ENCODE results near the gene SEM1. TPM values are rescaled to one million over a fixed set of nuclear protein-coding genes. Genes with fewer than 3 reads are reported as not detected.

Gene SEM1
- total RNA-seq, 1 experiment from 2014 or later, result 79.9 TPM

DNA sequence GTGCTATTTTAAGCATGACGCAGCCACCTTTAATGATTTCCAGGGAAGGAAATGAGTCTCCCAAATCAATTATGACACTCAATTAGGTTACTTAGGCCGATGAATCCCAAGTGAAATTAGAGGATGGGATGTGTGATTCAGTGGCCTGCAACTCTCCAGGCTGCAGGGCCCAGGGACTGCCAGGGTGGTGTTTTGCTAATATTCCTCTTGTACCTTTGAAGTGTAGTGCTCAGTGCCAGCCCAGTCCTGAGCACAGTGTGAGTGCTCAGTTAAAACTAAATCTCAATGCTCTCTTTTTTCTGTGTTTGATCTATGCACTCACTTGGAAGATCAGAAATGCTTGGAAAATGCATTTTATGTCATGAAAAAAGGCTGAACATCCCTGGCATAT is 51.6 kb downstream of the SEM1 start:
- no peak overlapping the region for H3K23ac ChIP-seq (ENCODE audit: insufficient read length, low read depth, low read length)
- H3K27ac ChIP-seq (ENCODE audit: insufficient read length, low read depth, low read length), result no peak overlapping the region
- Mint-ChIP-seq H3K4me1 (peaks cover 31 to 40% of the 10 kb centered on the region in 2 experiments), H3K9me3 (no peaks in the 10 kb centered on the region; a peak in 1 of 5 replicates), H3K27me3 (ENCODE audit: low read depth) (no peaks in the 10 kb centered on the region), H3K27ac (peak overlapping the region; percentile 26 to 73 (median 71); a peak in 6 of 7 replicates), H3K4me3 (no peak overlapping the region; a peak in 1 of 5 replicates), H3K36me3 (ENCODE audit: insufficient read depth in 1 of 3, low read depth in 3 of 3) (no peaks in the 10 kb centered on the region; a peak in 1 of 7 replicates)
- no peak overlapping the region for H2BK15ac ChIP-seq (ENCODE audit: low read depth, low read length)
- H2AFZ ChIP-seq (ENCODE audit: low read length), result no peak overlapping the region
- TF ChIP-seq, protein P1, sequence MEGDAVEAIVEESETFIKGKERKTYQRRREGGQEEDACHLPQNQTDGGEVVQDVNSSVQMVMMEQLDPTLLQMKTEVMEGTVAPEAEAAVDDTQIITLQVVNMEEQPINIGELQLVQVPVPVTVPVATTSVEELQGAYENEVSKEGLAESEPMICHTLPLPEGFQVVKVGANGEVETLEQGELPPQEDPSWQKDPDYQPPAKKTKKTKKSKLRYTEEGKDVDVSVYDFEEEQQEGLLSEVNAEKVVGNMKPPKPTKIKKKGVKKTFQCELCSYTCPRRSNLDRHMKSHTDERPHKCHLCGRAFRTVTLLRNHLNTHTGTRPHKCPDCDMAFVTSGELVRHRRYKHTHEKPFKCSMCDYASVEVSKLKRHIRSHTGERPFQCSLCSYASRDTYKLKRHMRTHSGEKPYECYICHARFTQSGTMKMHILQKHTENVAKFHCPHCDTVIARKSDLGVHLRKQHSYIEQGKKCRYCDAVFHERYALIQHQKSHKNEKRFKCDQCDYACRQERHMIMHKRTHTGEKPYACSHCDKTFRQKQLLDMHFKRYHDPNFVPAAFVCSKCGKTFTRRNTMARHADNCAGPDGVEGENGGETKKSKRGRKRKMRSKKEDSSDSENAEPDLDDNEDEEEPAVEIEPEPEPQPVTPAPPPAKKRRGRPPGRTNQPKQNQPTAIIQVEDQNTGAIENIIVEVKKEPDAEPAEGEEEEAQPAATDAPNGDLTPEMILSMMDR (conservative IDR thresholded peaks at IDR 0.05), result no peak
- H3K79me1 ChIP-seq (ENCODE audit: insufficient read depth, low read depth, low read length, poor library complexity, severe bottlenecking), result no peaks in the 10 kb centered on the region
- no peak overlapping the region for H3K56ac ChIP-seq (ENCODE audit: insufficient read length, low read depth, low read length)
- no peak overlapping the region for H4K5ac ChIP-seq (ENCODE audit: insufficient read length, low read depth, low read length)
- H2BK120ac ChIP-seq (ENCODE audit: low read depth, low read length, poor library complexity, severe bottlenecking), result no peak overlapping the region
- no peak overlapping the region for H3K4me2 ChIP-seq (ENCODE audit: insufficient read depth, insufficient read length, low read length)
- H2AK5ac ChIP-seq (ENCODE audit: insufficient read length, low read length), result no peak overlapping the region
- H3K23me2 ChIP-seq (ENCODE audit: insufficient read length, low read depth, low read length, poor library complexity, severe bottlenecking), result no peaks in the 10 kb centered on the region
- no peak overlapping the region for H4K8ac ChIP-seq (replicated peaks; ENCODE audit: insufficient read length, low read depth, low read length)
- H4K20me1 ChIP-seq (ENCODE audit: control insufficient read depth, insufficient read depth, insufficient read length), result no peaks in the 10 kb centered on the region
- DNase-seq, result no peak
- no CpG with 5 or more reads among the region's 2 CpGs for WGBS (ENCODE audit: extremely low coverage, insufficient read length, low lambda C conversion rate)
- no peaks in the 10 kb centered on the region for H3K4me1 ChIP-seq (ENCODE audit: insufficient read depth, low read length)
- H3T11ph ChIP-seq (ENCODE audit: low read length), result no peak overlapping the region
- no peak overlapping the region for H3K4ac ChIP-seq (ENCODE audit: low read depth, low read length)
- H2BK20ac ChIP-seq (ENCODE audit: low read depth, low read length, poor library complexity, severe bottlenecking), result no peak overlapping the region
- no peaks in the 10 kb centered on the region for H3K27me3 ChIP-seq (ENCODE audit: insufficient read depth, low read length)
- no peak overlapping the region for H2BK5ac ChIP-seq (ENCODE audit: insufficient read length, low read length)
- no peak overlapping the region for H3K18ac ChIP-seq (ENCODE audit: insufficient read length, low read depth, low read length)
- H3K79me2 ChIP-seq (ENCODE audit: insufficient read depth, low read length), result no peaks in the 10 kb centered on the region
- H3K14ac ChIP-seq (ENCODE audit: insufficient read depth, low read length), result no peak overlapping the region
- no peak overlapping the region for H2BK12ac ChIP-seq (ENCODE audit: insufficient read length, low read depth, low read length)
- H3K9me3 ChIP-seq (ENCODE audit: control insufficient read depth, low read depth, low read length), result no peaks in the 10 kb centered on the region
- H3K9ac ChIP-seq (ENCODE audit: extremely low read depth, insufficient read length, low read length), result no peak overlapping the region
- no peak overlapping the region for H4K91ac ChIP-seq (ENCODE audit: insufficient read length, low read depth, low read length)

Data from H9 (cell line).